GM12891 (cell line): ENCODE data around the gene ATF3.

Experiments
- POLR2A ChIP-seq: IDR thresholded peaks from 2 replicates; pipeline ENCODE4 v1.6.1; 2011; ENCODE audit warnings: low read depth, low read length, control low read depth
- TAF1 ChIP-seq: IDR thresholded peaks from 2 replicates; pipeline ENCODE4 v1.6.1; 2011; ENCODE audit warnings: low read depth, low read length, control low read depth

DNA sequence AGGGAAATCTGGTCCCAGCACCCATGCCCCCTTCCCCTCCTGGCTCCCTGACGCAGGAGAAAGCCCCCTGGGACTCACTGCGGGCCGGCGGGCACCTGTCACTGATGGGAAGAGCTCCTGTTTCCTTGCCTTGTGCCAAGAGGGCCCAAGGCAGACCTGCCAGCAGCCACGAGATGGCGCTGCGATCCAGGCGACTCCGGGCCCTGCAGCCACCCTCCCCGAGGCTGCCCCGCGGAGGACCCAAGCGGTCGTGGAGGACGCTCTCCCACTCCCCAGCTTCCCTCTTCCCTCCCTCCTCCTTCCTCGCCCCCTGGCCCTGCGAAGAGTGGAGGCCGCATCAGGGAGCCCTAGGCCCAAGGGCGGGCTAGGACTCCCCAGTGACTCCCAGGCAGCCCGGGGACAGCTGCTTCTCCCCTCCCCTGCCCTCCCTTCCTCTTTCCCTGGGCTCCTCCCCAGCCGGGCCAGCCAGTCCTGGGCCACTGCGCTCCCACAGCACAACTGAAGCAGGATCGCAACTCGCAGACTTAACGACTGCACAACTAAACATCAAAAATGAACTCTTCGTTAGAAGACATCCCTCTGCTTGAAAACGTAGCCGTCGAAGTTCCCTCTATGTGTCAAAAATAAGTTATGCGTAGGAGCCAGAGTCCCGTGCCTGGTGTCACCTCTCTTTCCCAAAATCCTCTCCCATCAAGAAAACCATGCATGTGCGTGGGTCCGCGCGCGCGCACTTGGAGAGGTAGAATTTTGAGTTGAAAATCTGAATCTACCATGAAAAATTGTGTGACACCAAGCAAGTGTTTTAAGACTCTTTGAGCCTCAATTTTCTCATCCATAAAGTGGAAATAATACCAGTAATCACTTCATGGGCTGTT is 56.9 kb downstream of the ATF3 start:
- no peak for TF ChIP-seq TAF1
- no peak for TF ChIP-seq POLR2A
